IMR-90 (cell line): ENCODE measurements around the gene PLBD1. TPM values are rescaled to one million over a fixed set of nuclear protein-coding genes. Genes with fewer than 3 reads are reported as not detected.

Source experiments
- ATAC-seq: fragments of 200-7000 bp; cut with Tn5 transposase; 2 replicates; pipeline ENCODE4 v1.9.1; 2020; ENCODE audit warnings: low read depth, mild to moderate bottlenecking, moderate library complexity
- BruUV-seq: library from RNA; stranded (reverse); fragments of 400-500 nt; replicated peaks from 2 replicates; lab custom pipeline; 2021; lab: Mats Ljungman, UMichigan
- CTCF ChIA-PET: fragments of 300-600 bp; formaldehyde crosslinking; extraction: SDS; loops from one replicate; lab custom pipeline; 2021; ENCODE audit warnings: antibody characterized with exemption; lab: Yijun Ruan, JAX
- POLR2A ChIA-PET: fragments of 300-600 bp; sonication (Branson Sonifier 250); formaldehyde crosslinking; loops from one replicate; lab custom pipeline; 2022; ENCODE audit warnings: antibody characterized with exemption; ENCODE audit not compliant: unreplicated experiment; lab: Charles Lee
- DNase-seq: peaks from one replicate; pipeline ENCODE4 v3.0.0; 2013
- H2AFZ ChIP-seq: replicated peaks from 2 replicates; pipeline ENCODE3; 2013; ENCODE audit warnings: low read length, mild to moderate bottlenecking; ENCODE audit not compliant: poor library complexity
- H2AK5ac ChIP-seq: 2 replicates; pipeline ENCODE4 v1.6.1; 2013; ENCODE audit warnings: low read depth, low read length, inconsistent platforms
- H2AK9ac ChIP-seq: replicated peaks from 2 replicates; pipeline ENCODE3; 2013; ENCODE audit warnings: mild to moderate bottlenecking, low read depth, low read length, moderate library complexity; ENCODE audit not compliant: poor library complexity
- H2BK120ac ChIP-seq: 2 replicates; pipeline ENCODE4 v1.6.1; 2013; ENCODE audit warnings: low read depth, low read length, inconsistent platforms
- H2BK15ac ChIP-seq: 3 replicates; pipeline ENCODE4 v1.6.1; 2013; ENCODE audit warnings: low read depth, low read length, inconsistent platforms
- H2BK20ac ChIP-seq: 2 replicates; pipeline ENCODE4 v1.6.1; 2013; ENCODE audit warnings: low read depth, mild to moderate bottlenecking, inconsistent platforms, low read length, moderate library complexity
- H2BK5ac ChIP-seq: 2 replicates; pipeline ENCODE4 v1.6.1; 2013; ENCODE audit warnings: mild to moderate bottlenecking, low read depth, low read length, inconsistent platforms; ENCODE audit not compliant: poor library complexity, severe bottlenecking
- H3K14ac ChIP-seq: replicated peaks from 2 replicates; pipeline ENCODE4 v1.6.1; 2013; ENCODE audit warnings: low read depth, low read length, inconsistent platforms
- H3K18ac ChIP-seq: 2 replicates; pipeline ENCODE4 v1.6.1; 2013; ENCODE audit warnings: low read depth, low read length, control low read depth
- H3K23ac ChIP-seq: 2 replicates; pipeline ENCODE4 v1.6.1; 2013; ENCODE audit warnings: low read depth, low read length, inconsistent platforms
- H3K27ac ChIP-seq: 2 replicates; pipeline ENCODE4 v1.5.1; 2013; ENCODE audit warnings: mild to moderate bottlenecking, control low read depth, low read length; ENCODE audit not compliant: insufficient read depth
- H3K27me3 ChIP-seq: 2 replicates; pipeline ENCODE4 v1.6.1; 2013; ENCODE audit warnings: low read length; ENCODE audit not compliant: control insufficient read depth, insufficient read depth
- H3K36me3 ChIP-seq: 2 replicates; pipeline ENCODE4 v1.6.1; 2013; ENCODE audit warnings: low read length, mixed read lengths; ENCODE audit not compliant: control insufficient read depth, insufficient read depth
- H3K4ac ChIP-seq: 2 replicates; pipeline ENCODE4 v1.6.1; 2013; ENCODE audit warnings: low read depth, low read length, inconsistent platforms
- H3K4me1 ChIP-seq: 2 replicates; pipeline ENCODE4 v1.6.1; 2013; ENCODE audit warnings: low read length, mixed read lengths; ENCODE audit not compliant: control insufficient read depth, insufficient read depth
- H3K4me2 ChIP-seq: 2 replicates; pipeline ENCODE4 v1.6.1; 2013; ENCODE audit warnings: low read depth, mild to moderate bottlenecking, control low read depth, low read length, moderate library complexity
- H3K4me3 ChIP-seq: 2 replicates; pipeline ENCODE4 v1.5.1; 2013; ENCODE audit warnings: low read depth, mild to moderate bottlenecking, control low read depth, low read length, moderate library complexity; ENCODE audit not compliant: insufficient read depth
- H3K56ac ChIP-seq: 2 replicates; pipeline ENCODE4 v1.6.1; 2013; ENCODE audit warnings: low read length, inconsistent platforms; ENCODE audit not compliant: insufficient read depth; ENCODE audit errors: extremely low read depth
- H3K79me1 ChIP-seq, 2 experiments: 2 replicates each; pipeline ENCODE4 v1.6.1; 2013; ENCODE audit warnings: low read length in 2 of 2, inconsistent platforms in 1 of 2, low read depth in 1 of 2
- H3K9ac ChIP-seq: 2 replicates; pipeline ENCODE4 v1.6.1; 2013; ENCODE audit warnings: low read depth, low read length, control low read depth
- H3K9me1 ChIP-seq: 2 replicates; pipeline ENCODE4 v1.6.1; 2013; ENCODE audit warnings: low read length, inconsistent platforms; ENCODE audit not compliant: insufficient read depth
- H3K9me3 ChIP-seq: 2 replicates; pipeline ENCODE4 v1.6.1; 2013; ENCODE audit warnings: low read length; ENCODE audit not compliant: control insufficient read depth, insufficient read depth
- H4K20me1 ChIP-seq: 2 replicates; pipeline ENCODE4 v1.6.1; 2013; ENCODE audit warnings: low read length, inconsistent platforms; ENCODE audit not compliant: insufficient read depth
- H4K5ac ChIP-seq: 2 replicates; pipeline ENCODE4 v1.6.1; 2013; ENCODE audit warnings: mild to moderate bottlenecking, low read depth, low read length, control low read depth
- H4K8ac ChIP-seq, 2 experiments: 2 replicates each; pipeline ENCODE4 v1.6.1; 2013; ENCODE audit warnings: low read depth in 2 of 2, low read length in 2 of 2, control low read depth in 1 of 2, inconsistent platforms in 1 of 2
- H4K91ac ChIP-seq: 2 replicates; pipeline ENCODE4 v1.6.1; 2013; ENCODE audit warnings: low read depth, low read length, inconsistent platforms; ENCODE audit not compliant: insufficient read depth
- BHLHE40 ChIP-seq: fragments of 150-350 bp; IDR thresholded peaks from 2 replicates; pipeline ENCODE4 v1.6.1; 2016; ENCODE audit warnings: mild to moderate bottlenecking, low read depth, low read length
- CHD1 ChIP-seq: IDR thresholded peaks from 2 replicates; pipeline ENCODE4 v1.6.1; 2012; ENCODE audit warnings: low read depth, low read length, improper control_type of control experiment
- FOS ChIP-seq: fragments of 150-350 bp; IDR thresholded peaks from 2 replicates; pipeline ENCODE4 v1.6.1; 2016; ENCODE audit warnings: low read depth, low read length
- MAFK ChIP-seq: IDR thresholded peaks from 2 replicates; pipeline ENCODE4 v1.6.1; 2012; ENCODE audit warnings: low read depth, low read length, improper control_type of control experiment
- MAZ ChIP-seq: IDR thresholded peaks from 2 replicates; pipeline ENCODE4 v1.6.1; 2012; ENCODE audit warnings: low read depth, mild to moderate bottlenecking, low read length, improper control_type of control experiment, moderate library complexity, borderline replicate concordance
- NFE2L2 ChIP-seq: fragments of 150-350 bp; IDR thresholded peaks from 2 replicates; pipeline ENCODE4 v1.6.1; 2016; ENCODE audit warnings: low read depth, mild to moderate bottlenecking, low read length
- POLR2A ChIP-seq: IDR thresholded peaks from 2 replicates; pipeline ENCODE4 v1.6.1; 2012; ENCODE audit warnings: mild to moderate bottlenecking, low read depth, low read length
- RAD21 ChIP-seq: IDR thresholded peaks from 2 replicates; pipeline ENCODE4 v1.6.1; 2012; ENCODE audit warnings: low read length, improper control_type of control experiment
- RFX5 ChIP-seq: IDR thresholded peaks from 2 replicates; pipeline ENCODE4 v1.8.0; 2012; ENCODE audit warnings: low read depth, mild to moderate bottlenecking, low read length, moderate library complexity
- SMC3 ChIP-seq: fragments of 150-350 bp; IDR thresholded peaks from 2 replicates; pipeline ENCODE4 v1.6.1; 2016; ENCODE audit warnings: low read depth, mild to moderate bottlenecking, antibody characterized with exemption, low read length, moderate library complexity
- WGBS, 2 experiments: methylation state at CpG; one replicate each; pipeline versions ENCODE4 v1.1.5 to v1.1.7; 2013; ENCODE audit warnings: missing lambda C conversion rate in 2 of 2; ENCODE audit not compliant: insufficient read length in 1 of 2; ENCODE audit errors: extremely low coverage in 2 of 2; 5-methylcytosine and 5-hydroxymethylcytosine counted together
- dilution Hi-C: fragments of 300-500 bp; cut with HindIII; formaldehyde crosslinking; loops from one replicate; pipeline ENCODE4 v1.14.3; 2018; ENCODE audit warnings: low sequenced_read_pairs; ENCODE audit not compliant: unreplicated experiment
- in situ Hi-C: fragments of 300-500 bp; cut with MboI; formaldehyde crosslinking; loops from 3 replicates; pipeline ENCODE4 v1.14.3; 2019; ENCODE audit warnings: low sequenced_read_pairs, inconsistent platforms, mixed read lengths
- intact Hi-C: fragments of 100-400 bp; cut with micrococcal nuclease; formaldehyde crosslinking; loops from 2 replicates; pipeline ENCODE4 v1.10.0; 2022
- polyA plus RNA-seq, 3 experiments: library from polyadenylated mRNA; depleted of rRNA; stranded (reverse); fragments of >200 nt; gene quantifications; 2 replicates each; pipeline ENCODE4 v1.2.3, GENCODE V29; 2012; ENCODE audit warnings: low replicate concordance in 1 of 3
- total RNA-seq: library from RNA; depleted of rRNA; stranded (reverse); fragments of >200 nt; gene quantifications from 2 replicates; pipeline ENCODE4 v1.2.3, GENCODE V29; 2012
- TF ChIP-seq, protein P1 (sequence below): fragments of 150-350 bp; IDR thresholded peaks from 2 replicates; pipeline ENCODE4 v1.6.1; 2017; ENCODE audit warnings: mild to moderate bottlenecking, antibody characterized with exemption, low read length, low read depth
- TF ChIP-seq, protein P2 (sequence below): fragments of 150-350 bp; IDR thresholded peaks from 2 replicates; pipeline ENCODE4 v1.6.1; 2016; ENCODE audit warnings: low read depth, mild to moderate bottlenecking, low read length, moderate library complexity, borderline replicate concordance
- TF ChIP-seq, protein P3 (sequence below): conservative IDR thresholded peaks from 2 replicates; pipeline ENCODE4 v1.5.1; 2012; ENCODE audit warnings: mild to moderate bottlenecking, low read depth, low read length, improper control_type of control experiment

The PLBD1 gene
- total and polyA plus RNA-seq, 2 of the 4 experiments (the other 2 are of a cell fraction), result under 0.01 TPM; not detected in 1

DNA sequence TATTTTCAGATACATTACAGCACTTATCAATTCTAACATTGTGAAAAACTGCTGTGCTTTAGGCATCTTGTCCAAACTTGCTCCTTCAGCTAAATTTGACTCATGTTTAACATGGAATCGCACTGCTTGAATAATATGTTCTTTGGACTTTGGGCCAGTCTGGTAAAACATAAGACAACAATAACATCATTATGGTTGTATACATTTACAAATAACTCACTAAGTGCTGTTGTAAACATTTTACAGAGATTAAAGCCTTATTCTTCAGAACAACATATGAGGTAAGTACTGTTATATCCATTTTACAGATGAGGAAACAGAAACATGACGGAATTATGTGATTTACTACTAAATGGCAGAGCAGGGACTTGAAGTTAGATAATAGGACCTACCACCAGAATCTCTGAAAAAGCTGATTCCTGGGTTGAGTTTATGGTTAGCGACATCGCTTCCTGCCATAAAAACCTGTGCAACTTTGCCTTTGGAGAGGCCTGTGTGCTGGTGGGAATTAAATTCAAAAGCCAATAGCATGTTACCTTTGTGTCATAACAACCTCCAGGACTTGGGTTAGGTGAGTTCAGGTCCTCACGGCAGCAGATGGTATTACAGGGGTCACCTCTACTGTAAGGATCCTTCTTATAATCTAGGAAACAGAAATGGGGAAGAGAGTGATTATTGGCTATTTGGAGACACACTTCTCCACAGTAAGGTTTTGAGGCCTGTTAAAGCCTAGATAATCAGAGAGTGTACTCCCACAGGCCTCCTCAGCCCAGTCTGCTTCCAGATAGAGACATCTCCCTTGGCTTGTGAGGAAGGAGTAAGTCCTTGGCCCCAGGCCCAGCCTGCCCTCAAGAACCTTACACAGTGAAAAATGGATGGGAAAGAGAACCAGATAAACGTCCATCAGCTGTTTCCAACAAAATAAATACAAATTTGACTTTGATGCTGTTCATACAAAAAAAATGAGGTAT, 61.8 kb downstream of the PLBD1 start:
- Histone ChIP-seq H2BK20ac (peak overlapping the region; percentile 24; the same call in 1 of the 2 replicates), H2AK5ac (no peak overlapping the region), H3K9me1 (peaks cover 3% of the 10 kb centered on the region; the same call in 1 of the 2 replicates), H4K5ac (no peak overlapping the region), H3K36me3 (peaks cover 3% of the 10 kb centered on the region), H3K9me3 (no peaks in the 10 kb centered on the region), H4K91ac (peak overlapping the region; percentile 56), H3K14ac (no peak overlapping the region), H2BK120ac (peak overlapping the region; percentile 18; the same call in 1 of the 2 replicates), H3K23ac (no peak overlapping the region), H3K4me2 (no peak overlapping the region), H3K4ac (peak overlapping the region; percentile 35; the same call in 1 of the 2 replicates), H3K56ac (no peak overlapping the region), H3K9ac (no peak overlapping the region), H3K4me3 (no peak overlapping the region), H3K27ac (no peak overlapping the region), H3K79me1 (0 out of 4 replicates have a peak, but pooled peaks cover 0 to 5% of the 10 kb centered on the region in 2 experiments), H2AFZ (no peak overlapping the region), H2BK5ac (no peak overlapping the region), H4K8ac (no peak overlapping the region), H3K27me3 (no peaks in the 10 kb centered on the region), H2BK15ac (no peak overlapping the region), H3K4me1 (peaks cover 3% of the 10 kb centered on the region; the same call in 1 of the 2 replicates), H2AK9ac (no peak overlapping the region), H4K20me1 (no peaks in the 10 kb centered on the region), H3K18ac (no peak overlapping the region)
- intact Hi-C loops (no loop called here), dilution Hi-C loops (no loop called here), in situ Hi-C loops (no loop called here)
- no TSS peak for BruUV-seq
- ChIA-PET POLR2A (interaction anchor here (0.7 kb wide), 1 partner anchor 17 kb away, joined by 11 read pairs; no protein-coding TSS in a partner anchor), CTCF (interaction anchor here (1.2 kb wide), 1 partner anchor 8 kb away, joined by 4 read pairs; no protein-coding TSS in a partner anchor)
- DNase-seq (no peak), ATAC-seq (no peak)
- 100% methylated on average over 1 of the region's 6 CpGs; no CpG with 5 or more reads in 1 of the 2 experiments for WGBS, 2 experiments
- TF ChIP-seq SMC3 (no peak), CHD1 (no peak), NFE2L2 (no peak), BHLHE40 (no peak), MAFK (no peak), POLR2A (no peak), FOS (no peak), RAD21 (no peak), MAZ (no peak), RFX5 (no peak)
- TF ChIP-seq, protein P1, sequence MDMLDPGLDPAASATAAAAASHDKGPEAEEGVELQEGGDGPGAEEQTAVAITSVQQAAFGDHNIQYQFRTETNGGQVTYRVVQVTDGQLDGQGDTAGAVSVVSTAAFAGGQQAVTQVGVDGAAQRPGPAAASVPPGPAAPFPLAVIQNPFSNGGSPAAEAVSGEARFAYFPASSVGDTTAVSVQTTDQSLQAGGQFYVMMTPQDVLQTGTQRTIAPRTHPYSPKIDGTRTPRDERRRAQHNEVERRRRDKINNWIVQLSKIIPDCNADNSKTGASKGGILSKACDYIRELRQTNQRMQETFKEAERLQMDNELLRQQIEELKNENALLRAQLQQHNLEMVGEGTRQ, result no peak
- TF ChIP-seq, protein P2, sequence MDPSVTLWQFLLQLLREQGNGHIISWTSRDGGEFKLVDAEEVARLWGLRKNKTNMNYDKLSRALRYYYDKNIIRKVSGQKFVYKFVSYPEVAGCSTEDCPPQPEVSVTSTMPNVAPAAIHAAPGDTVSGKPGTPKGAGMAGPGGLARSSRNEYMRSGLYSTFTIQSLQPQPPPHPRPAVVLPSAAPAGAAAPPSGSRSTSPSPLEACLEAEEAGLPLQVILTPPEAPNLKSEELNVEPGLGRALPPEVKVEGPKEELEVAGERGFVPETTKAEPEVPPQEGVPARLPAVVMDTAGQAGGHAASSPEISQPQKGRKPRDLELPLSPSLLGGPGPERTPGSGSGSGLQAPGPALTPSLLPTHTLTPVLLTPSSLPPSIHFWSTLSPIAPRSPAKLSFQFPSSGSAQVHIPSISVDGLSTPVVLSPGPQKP, result no peak
- TF ChIP-seq, protein P3, sequence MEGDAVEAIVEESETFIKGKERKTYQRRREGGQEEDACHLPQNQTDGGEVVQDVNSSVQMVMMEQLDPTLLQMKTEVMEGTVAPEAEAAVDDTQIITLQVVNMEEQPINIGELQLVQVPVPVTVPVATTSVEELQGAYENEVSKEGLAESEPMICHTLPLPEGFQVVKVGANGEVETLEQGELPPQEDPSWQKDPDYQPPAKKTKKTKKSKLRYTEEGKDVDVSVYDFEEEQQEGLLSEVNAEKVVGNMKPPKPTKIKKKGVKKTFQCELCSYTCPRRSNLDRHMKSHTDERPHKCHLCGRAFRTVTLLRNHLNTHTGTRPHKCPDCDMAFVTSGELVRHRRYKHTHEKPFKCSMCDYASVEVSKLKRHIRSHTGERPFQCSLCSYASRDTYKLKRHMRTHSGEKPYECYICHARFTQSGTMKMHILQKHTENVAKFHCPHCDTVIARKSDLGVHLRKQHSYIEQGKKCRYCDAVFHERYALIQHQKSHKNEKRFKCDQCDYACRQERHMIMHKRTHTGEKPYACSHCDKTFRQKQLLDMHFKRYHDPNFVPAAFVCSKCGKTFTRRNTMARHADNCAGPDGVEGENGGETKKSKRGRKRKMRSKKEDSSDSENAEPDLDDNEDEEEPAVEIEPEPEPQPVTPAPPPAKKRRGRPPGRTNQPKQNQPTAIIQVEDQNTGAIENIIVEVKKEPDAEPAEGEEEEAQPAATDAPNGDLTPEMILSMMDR, result no peak
